GM13976 (cell line): ENCODE measurements around the gene RRP1B.
"Not testable (repeated sequence)": the region's sequence is repeated elsewhere in the genome, so short reads cannot be mapped to it uniquely, and the experiment has no call there.

Experiments
- DNase-seq: peaks from one replicate; pipeline ENCODE4 v3.0.0; 2012; ENCODE audit warnings: low spot score
- in situ Hi-C: fragments of 300-500 bp; cut with MboI; formaldehyde crosslinking; loops from one replicate; pipeline ENCODE4 v1.12.0; 2022; ENCODE audit warnings: low sequenced_read_pairs, mixed read lengths, inconsistent platforms; ENCODE audit not compliant: unreplicated experiment
- TF ChIP-seq, protein P1 (sequence below): IDR thresholded peaks from 2 replicates; pipeline ENCODE4 v1.5.1; 2012; ENCODE audit warnings: borderline replicate concordance, mild to moderate bottlenecking; ENCODE audit not compliant: insufficient read depth; ENCODE audit errors: extremely low read depth, missing control alignments, control extremely low read depth

The RRP1B gene

DNA sequence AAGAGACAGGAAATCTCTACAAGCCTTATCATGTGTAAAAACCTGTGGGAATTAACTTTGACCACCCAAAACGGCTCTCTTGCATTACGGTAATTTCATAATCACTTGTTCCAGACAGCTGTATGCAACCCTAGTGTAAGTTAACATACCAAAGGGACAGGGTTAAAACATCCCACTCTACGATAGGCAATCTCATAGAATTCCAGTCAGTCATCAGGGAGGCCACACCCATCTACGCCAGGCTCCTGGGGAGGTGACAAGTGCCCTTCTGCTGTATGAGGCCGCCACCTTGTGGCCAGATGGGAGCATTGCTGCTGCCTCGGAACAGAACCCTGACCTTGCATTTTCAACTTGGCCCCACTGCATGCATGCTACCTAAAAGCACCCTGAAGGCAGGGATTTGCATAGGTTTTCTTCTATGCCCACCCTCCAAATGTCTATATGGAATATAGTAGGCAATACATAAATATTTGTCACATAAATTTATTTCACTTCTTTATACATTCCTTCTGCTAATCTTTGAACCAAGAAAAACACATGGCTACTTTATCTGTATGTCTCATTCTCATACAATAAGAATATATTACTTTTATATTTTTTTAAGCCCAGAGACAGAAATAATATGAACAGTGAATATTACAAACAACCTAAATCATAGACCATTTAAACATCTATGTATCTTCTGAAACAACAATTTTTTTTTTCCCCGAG, 12.7 kb upstream of the RRP1B start:
- TF ChIP-seq, protein P1, sequence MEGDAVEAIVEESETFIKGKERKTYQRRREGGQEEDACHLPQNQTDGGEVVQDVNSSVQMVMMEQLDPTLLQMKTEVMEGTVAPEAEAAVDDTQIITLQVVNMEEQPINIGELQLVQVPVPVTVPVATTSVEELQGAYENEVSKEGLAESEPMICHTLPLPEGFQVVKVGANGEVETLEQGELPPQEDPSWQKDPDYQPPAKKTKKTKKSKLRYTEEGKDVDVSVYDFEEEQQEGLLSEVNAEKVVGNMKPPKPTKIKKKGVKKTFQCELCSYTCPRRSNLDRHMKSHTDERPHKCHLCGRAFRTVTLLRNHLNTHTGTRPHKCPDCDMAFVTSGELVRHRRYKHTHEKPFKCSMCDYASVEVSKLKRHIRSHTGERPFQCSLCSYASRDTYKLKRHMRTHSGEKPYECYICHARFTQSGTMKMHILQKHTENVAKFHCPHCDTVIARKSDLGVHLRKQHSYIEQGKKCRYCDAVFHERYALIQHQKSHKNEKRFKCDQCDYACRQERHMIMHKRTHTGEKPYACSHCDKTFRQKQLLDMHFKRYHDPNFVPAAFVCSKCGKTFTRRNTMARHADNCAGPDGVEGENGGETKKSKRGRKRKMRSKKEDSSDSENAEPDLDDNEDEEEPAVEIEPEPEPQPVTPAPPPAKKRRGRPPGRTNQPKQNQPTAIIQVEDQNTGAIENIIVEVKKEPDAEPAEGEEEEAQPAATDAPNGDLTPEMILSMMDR: peak; percentile 99
- peak; percentile 86 for DNase-seq
- in situ Hi-C loops: loop anchor here (10.0 kb wide), 1 partner anchor 722 kb away; the partner anchor contains the start of gene ERVH48-1

DNA sequence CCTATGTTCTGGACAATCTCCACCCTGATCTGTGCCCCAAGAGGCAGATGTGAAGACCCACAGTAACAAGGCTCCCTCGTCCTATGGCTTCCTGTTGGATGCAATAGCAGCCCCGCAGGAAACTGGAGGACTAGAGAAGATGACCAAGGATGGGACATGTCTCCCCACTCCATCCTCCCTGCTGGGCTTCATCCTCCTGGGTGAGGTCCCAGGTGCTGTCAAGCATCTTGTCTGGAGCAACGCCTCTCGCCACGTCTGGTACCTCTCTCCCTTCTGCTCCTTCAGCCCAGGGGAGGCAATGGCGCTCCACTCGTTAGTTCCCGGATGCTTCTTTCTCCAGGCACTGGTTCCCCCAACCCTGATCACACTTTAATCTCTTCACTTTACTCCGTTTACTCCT, 11.2 kb upstream of the RRP1B start:
- TF ChIP-seq, protein P1: no peak
- no peak for DNase-seq
- in situ Hi-C loops: loop anchor here (10.0 kb wide), 1 partner anchor 723 kb away; the partner anchor contains the start of gene ERVH48-1

DNA sequence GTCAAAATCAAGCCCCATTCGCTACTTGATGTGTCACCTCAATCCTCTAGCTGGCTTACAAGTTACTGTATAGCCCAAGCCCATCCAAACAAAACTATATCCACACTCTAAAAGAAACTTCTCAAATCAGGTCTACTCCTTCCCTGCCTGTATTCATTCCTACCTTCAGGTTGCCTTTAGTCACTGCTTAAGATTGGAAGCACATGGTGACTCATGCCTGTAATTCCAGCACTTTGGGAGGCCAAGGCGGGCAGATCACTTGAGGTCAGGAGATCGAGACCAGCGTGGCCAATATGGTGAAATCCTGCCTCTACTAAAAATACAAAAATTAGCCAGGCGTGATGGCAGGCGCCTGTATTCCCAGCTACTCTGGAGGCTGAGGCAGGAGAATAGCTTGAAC, 7.4 kb upstream of the RRP1B start:
- in situ Hi-C loops, DNase-seq: not testable (repeated sequence)

DNA sequence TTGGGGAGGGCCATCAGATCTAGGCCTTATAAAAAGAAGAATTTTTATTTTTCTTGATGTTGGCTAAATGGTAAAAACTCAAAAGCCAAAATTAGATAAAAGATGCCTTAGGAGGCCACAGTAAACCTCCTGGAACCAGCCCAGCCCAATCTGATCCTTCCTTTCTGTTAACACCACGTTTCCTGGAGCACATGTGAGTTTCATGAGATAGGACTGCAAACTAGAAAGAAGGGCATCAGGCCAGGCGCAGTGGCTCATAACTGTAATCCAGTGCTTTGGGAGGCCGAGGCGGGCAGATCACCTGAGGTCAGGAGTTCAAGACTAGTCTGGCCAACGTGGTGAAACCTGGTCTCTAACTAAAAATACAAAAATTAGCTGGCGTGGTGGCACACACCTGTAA, 6.7 kb upstream of the RRP1B start:
- TF ChIP-seq, protein P1: no peak
- no peak for DNase-seq
- in situ Hi-C loops: no loop called here

DNA sequence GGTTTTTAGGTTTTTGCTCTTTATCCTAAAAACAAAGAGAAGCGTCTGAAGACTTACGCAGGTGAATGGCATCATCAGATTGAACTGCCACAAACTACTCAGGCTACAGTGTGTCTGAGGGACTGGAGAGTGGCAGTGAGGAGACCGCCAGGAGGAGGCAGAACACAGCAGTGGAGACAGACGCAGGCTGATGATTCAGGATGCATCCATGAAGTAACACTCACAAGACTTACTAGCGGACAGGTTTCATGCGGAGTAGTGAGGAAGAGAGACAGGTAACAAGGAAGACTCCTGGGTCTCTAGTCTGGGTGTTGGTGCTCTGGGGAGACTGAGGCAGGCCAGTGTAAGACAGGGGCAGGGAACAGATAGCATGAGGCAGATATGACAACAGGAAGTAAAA, 5.7 kb upstream of the RRP1B start:
- in situ Hi-C loops: no loop called here
- TF ChIP-seq, protein P1: no peak
- DNase-seq: no peak

DNA sequence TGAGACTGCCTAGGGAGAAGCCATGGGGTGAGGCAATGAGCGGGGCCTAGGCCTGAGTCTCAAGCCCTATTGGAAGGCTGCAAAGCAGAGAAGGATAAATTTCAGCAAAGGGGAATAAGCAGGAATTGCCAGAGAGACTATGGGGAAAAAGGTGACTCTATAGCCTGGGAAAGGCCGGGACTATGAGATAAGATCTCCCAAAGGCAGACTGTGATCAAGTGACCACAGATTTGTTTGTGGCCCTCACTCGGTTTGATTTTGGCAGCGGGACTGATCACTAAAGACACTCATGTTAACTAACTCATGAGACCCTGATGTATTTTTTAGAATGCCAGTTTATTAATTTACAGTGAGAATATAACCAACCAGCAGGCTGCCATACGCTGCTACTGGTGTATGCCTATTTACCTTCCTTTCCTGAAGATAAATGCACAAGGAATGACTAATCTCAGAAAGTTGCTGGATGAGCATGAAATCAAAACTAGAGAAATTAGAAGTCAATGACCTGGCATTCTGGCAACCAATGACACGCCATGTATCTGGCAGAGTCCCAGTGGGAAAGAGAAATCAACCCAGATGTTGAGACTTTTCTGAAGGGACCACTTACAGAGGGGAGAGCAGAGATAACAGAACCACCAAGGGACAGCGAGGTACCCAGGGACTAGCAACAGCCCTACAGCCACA, 4.4 kb upstream of the RRP1B start:
- in situ Hi-C loops: no loop called here
- TF ChIP-seq, protein P1: no peak
- no peak for DNase-seq
